AG04450 (cell line): ENCODE results near the gene TACO1. TPM values are rescaled to one million over a fixed set of nuclear protein-coding genes. Genes with fewer than 3 reads are reported as not detected.

Experiments used
- CTCF ChIA-PET: fragments of 300-600, 350-600 bp; formaldehyde crosslinking; extraction: SDS; loops from one replicate; lab custom pipeline; 2022; ENCODE audit warnings: antibody characterized with exemption, inconsistent platforms; lab: Charles Lee
- POLR2A ChIA-PET: fragments of 350-600 bp; formaldehyde crosslinking; extraction: SDS; loops from one replicate; lab custom pipeline; 2021; ENCODE audit warnings: antibody characterized with exemption, inconsistent platforms; lab: Yijun Ruan, JAX
- DNase-seq: peaks from one replicate; pipeline ENCODE4 v3.0.0-alpha.2; 2011; ENCODE audit warnings: low read depth, low spot score
- H3K27ac ChIP-seq: one replicate; pipeline ENCODE4 v1.5.1; 2012; ENCODE audit warnings: low read depth, low read length, control low read depth
- H3K27me3 ChIP-seq: one replicate; pipeline ENCODE4 v1.6.0; 2012; ENCODE audit warnings: low read length; ENCODE audit not compliant: control insufficient read depth, insufficient read depth
- H3K4me3 ChIP-seq: 2 replicates; pipeline ENCODE4 v1.5.1; 2011; ENCODE audit warnings: mild to moderate bottlenecking, low read depth, low read length, control low read depth
- H3K9me3 ChIP-seq: 2 replicates; pipeline ENCODE4 v1.5.1; 2012; ENCODE audit warnings: low read length; ENCODE audit not compliant: control insufficient read depth, insufficient read depth
- polyA plus RNA-seq: library from polyadenylated mRNA; depleted of rRNA; stranded (reverse); fragments of >200 nt; gene quantifications from 2 replicates; pipeline ENCODE4 v1.2.3, GENCODE V29; 2011
- TF ChIP-seq, protein P1 (sequence below): IDR thresholded peaks from 2 replicates; pipeline ENCODE4 v1.5.1; 2011; ENCODE audit warnings: low read depth, low read length, control low read depth, inconsistent platforms

TACO1 gene
- polyA plus RNA-seq, 1 experiment, result 23.2 TPM

DNA sequence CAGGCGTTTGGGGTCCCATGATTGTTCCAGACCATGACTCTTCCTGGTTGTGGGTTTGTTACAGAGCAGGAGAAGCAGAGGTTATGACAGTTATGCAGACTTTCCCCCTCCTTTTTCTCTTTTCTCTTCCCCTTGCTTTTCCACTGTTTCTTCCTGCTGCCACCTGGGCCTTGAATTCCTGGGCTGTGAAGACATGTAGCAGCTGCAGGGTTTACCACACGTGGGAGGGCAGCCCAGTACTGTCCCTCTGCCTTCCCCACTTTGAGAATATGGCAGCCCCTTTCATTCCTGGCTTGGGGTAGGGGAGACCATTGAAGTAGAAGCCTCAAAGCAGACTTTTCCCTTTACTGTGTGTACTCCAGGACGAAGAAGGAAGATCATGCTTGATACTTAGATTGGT is 7.9 kb upstream of the TACO1 start:
- H3K27ac ChIP-seq, result no peak overlapping the region
- POLR2A ChIA-PET, result no interaction called here

GRCh38 chr17:63595132-63595531 is 5.6 kb upstream of the TACO1 start:
- Histone ChIP-seq H3K9me3 (no peaks in the 10 kb centered on the region), H3K27me3 (no peaks in the 10 kb centered on the region), H3K27ac (no peak overlapping the region), H3K4me3 (no peak overlapping the region)
- ChIA-PET POLR2A (interaction anchor here (0.6 kb wide), 1 partner anchor 17 kb away, joined by 3 read pairs; no protein-coding TSS in a partner anchor), CTCF (no interaction called here)
- TF ChIP-seq, protein P1, sequence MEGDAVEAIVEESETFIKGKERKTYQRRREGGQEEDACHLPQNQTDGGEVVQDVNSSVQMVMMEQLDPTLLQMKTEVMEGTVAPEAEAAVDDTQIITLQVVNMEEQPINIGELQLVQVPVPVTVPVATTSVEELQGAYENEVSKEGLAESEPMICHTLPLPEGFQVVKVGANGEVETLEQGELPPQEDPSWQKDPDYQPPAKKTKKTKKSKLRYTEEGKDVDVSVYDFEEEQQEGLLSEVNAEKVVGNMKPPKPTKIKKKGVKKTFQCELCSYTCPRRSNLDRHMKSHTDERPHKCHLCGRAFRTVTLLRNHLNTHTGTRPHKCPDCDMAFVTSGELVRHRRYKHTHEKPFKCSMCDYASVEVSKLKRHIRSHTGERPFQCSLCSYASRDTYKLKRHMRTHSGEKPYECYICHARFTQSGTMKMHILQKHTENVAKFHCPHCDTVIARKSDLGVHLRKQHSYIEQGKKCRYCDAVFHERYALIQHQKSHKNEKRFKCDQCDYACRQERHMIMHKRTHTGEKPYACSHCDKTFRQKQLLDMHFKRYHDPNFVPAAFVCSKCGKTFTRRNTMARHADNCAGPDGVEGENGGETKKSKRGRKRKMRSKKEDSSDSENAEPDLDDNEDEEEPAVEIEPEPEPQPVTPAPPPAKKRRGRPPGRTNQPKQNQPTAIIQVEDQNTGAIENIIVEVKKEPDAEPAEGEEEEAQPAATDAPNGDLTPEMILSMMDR, result no peak
- no peak for DNase-seq

More for the DNA sequence above, 7.9 kb upstream of the TACO1 start:
- Histone ChIP-seq H3K27me3 (no peaks in the 10 kb centered on the region), H3K9me3 (no peaks in the 10 kb centered on the region), H3K4me3 (no peak overlapping the region)
- DNase-seq, result no peak
- CTCF ChIA-PET, result interaction anchor here (1.2 kb wide), 1 partner anchor 167 kb away, joined by 6 read pairs; no protein-coding TSS in a partner anchor
- TF ChIP-seq, protein P1, result no peak

GRCh38 chr17:63596856-63597586 is 3.7 kb upstream of the TACO1 start:
- Histone ChIP-seq H3K4me3 (no peak overlapping the region), H3K27ac (no peak overlapping the region), H3K9me3 (no peaks in the 10 kb centered on the region; the same call in 1 of the 2 replicates), H3K27me3 (no peaks in the 10 kb centered on the region)
- TF ChIP-seq, protein P1, result no peak
- ChIA-PET CTCF (interaction anchor here (0.6 to 1.1 kb wide), 2 partner anchors 14 to 17 kb away, joined by 3 to 6 read pairs; no protein-coding TSS in a partner anchor), POLR2A (interaction anchor here (0.7 kb wide), 2 partner anchors 62 to 117 kb away, joined by 3 to 4 read pairs; no protein-coding TSS in a partner anchor)
- no peak for DNase-seq

DNA sequence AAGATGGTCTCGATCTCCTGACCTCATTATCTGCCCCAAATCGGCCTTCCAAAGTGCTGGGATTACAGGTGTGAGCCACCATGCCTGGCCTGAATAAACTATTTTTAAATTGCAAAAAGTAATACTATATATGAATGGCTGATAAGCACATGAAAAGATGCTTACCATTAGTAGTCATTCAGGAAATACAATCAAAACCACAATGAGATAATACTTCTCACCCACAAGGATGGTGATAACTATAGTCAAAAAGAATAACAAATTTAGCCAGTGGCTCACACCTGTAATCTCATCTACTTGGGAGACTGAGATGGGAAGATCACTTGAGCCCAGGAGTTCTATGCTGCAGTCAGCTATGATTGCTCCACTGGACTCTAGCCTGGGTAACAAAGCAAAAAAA is 2.4 kb upstream of the TACO1 start:
- Histone ChIP-seq H3K27me3 (no peaks in the 10 kb centered on the region), H3K9me3 (no peaks in the 10 kb centered on the region; the same call in 1 of the 2 replicates), H3K27ac (no peak overlapping the region), H3K4me3 (no peak overlapping the region)
- TF ChIP-seq, protein P1, result no peak
- DNase-seq, result no peak
- POLR2A ChIA-PET, result interaction anchor here (0.6 kb wide), 1 partner anchor 164 kb away, joined by 4 read pairs; no protein-coding TSS in a partner anchor
- CTCF ChIA-PET, result interaction anchor here (0.6 kb wide), 1 partner anchor 955 kb away, joined by 4 read pairs; no protein-coding TSS in a partner anchor
